A673 (cell line): ENCODE data around the gene SLC22A25.

Source experiments
- CTCF ChIP-seq: fragments of 300-800, 200-600 bp; sonication (generic); conservative IDR thresholded peaks from 2 replicates; pipeline ENCODE4 v1.5.1; 2017; ENCODE audit warnings: low read depth, mild to moderate bottlenecking, antibody characterized with exemption, low read length, moderate library complexity, mixed read lengths
- EZH2 ChIP-seq: fragments of 200-600 bp; sonication (generic); IDR thresholded peaks from 2 replicates; pipeline ENCODE4 v1.6.1; 2017; ENCODE audit warnings: borderline replicate concordance, low read depth, mild to moderate bottlenecking, mixed read lengths, antibody characterized with exemption, low read length; ENCODE audit not compliant: poor library complexity, severe bottlenecking

GRCh38 chr11:63229815-63230214 lies 13.6 kb downstream of the SLC22A25 start:
- TF ChIP-seq CTCF: no peak
- no peak for TF ChIP-seq EZH2
